Lower leg skin (tissue), 3 donors: ENCODE results near the gene MAN2A1.

Experiments
- POLR2A ChIP-seq, 2 donors: fragments of 450-650 bp; IDR thresholded peaks; one replicate each; pipeline ENCODE4 v1.6.1; 2016 to 2017; ENCODE audit warnings: antibody characterized with exemption in 2 of 2, mild to moderate bottlenecking in 1 of 2, moderate library complexity in 1 of 2
- TF ChIP-seq, protein P1 (sequence below), 3 donors: fragments of 450-650 bp; IDR thresholded peaks; one replicate each; pipeline ENCODE4 v1.5.1; 2016; ENCODE audit warnings: antibody characterized with exemption in 3 of 3, mild to moderate bottlenecking in 3 of 3, moderate library complexity in 2 of 3

DNA sequence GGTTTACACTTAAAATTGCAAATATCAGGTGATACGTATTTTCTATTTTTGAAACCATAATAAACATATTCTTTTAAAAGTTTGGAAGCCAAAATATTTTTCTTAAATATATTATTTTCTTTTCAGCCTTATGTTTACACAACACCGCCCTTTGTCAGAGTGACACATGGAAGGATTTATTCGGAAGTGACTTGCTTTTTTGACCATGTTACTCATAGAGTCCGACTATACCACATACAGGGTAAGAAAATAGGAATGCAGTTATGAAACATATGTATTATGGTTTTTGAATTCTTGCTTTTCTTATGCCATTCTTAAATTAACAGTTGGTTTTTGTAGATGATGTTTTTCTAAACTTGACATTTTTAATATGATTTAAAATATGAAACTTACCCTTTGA lies 133.9 kb downstream of the MAN2A1 start:
- TF ChIP-seq, protein P1, sequence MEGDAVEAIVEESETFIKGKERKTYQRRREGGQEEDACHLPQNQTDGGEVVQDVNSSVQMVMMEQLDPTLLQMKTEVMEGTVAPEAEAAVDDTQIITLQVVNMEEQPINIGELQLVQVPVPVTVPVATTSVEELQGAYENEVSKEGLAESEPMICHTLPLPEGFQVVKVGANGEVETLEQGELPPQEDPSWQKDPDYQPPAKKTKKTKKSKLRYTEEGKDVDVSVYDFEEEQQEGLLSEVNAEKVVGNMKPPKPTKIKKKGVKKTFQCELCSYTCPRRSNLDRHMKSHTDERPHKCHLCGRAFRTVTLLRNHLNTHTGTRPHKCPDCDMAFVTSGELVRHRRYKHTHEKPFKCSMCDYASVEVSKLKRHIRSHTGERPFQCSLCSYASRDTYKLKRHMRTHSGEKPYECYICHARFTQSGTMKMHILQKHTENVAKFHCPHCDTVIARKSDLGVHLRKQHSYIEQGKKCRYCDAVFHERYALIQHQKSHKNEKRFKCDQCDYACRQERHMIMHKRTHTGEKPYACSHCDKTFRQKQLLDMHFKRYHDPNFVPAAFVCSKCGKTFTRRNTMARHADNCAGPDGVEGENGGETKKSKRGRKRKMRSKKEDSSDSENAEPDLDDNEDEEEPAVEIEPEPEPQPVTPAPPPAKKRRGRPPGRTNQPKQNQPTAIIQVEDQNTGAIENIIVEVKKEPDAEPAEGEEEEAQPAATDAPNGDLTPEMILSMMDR (IDR thresholded peaks at IDR 0.05) = no peak
- no peak for TF ChIP-seq POLR2A (IDR thresholded peaks at IDR 0.05)
